ENCODE data around the gene POR.
A peak's percentile ranks its signal among the peaks of the same experiment; 100 is the strongest.

The POR gene

GRCh38 chr7:75955331-75955955 is 40.5 kb downstream of the POR start:
- peak in 6 of 14 donors; percentile 8 to 81 (median 40) for DNase-seq

GRCh38 chr7:75957021-75957736 is 42.2 kb downstream of the POR start:
- no peak for DNase-seq

- no peak for DNase-seq
Measured at GRCh38 chr7:75958802-75959543, 44.0 kb downstream of the POR start.

GRCh38 chr7:75960372-75960771 is 45.4 kb downstream of the POR start:
- DNase-seq = no peak

GRCh38 chr7:75961218-75961617 is 46.3 kb downstream of the POR start:
- no peak for DNase-seq

GRCh38 chr7:75962607-75963380 is 47.8 kb downstream of the POR start:
- no peak for DNase-seq

- DNase-seq = no peak
Measured at GRCh38 chr7:75963381-75963995, 48.5 kb downstream of the POR start.

GRCh38 chr7:75965617-75966016 is 50.7 kb downstream of the POR start:
- DNase-seq = no peak

- peak in 10 of 14 donors; percentile 13 to 80 (median 38) for DNase-seq
Measured at GRCh38 chr7:75966190-75966961, 51.4 kb downstream of the POR start.

- no peak for DNase-seq
Measured at GRCh38 chr7:75967055-75967454, 52.1 kb downstream of the POR start.

GRCh38 chr7:75967487-75967997 is 52.6 kb downstream of the POR start:
- DNase-seq = peak in 6 of 14 donors; percentile 16 to 55 (median 30)

GRCh38 chr7:75968012-75968411 is 53.1 kb downstream of the POR start:
- DNase-seq = no peak

GRCh38 chr7:75968561-75969001 is 53.6 kb downstream of the POR start:
- peak in 10 of 14 donors; percentile 30 to 85 (median 67) for DNase-seq

- peak in 2 of 14 donors; percentile 56 to 69 for DNase-seq
Measured at GRCh38 chr7:75969182-75969581, 54.2 kb downstream of the POR start.

- DNase-seq = no peak
Measured at GRCh38 chr7:75969704-75970498, 54.9 kb downstream of the POR start.

GRCh38 chr7:75971309-75971960 is 56.5 kb downstream of the POR start:
- DNase-seq = no peak

- no peak for DNase-seq
Measured at GRCh38 chr7:75971961-75972763, 57.2 kb downstream of the POR start.

GRCh38 chr7:75977743-75978142 is 62.8 kb downstream of the POR start:
- no peak for DNase-seq

Data from C1 segment of cervical spinal cord (tissue), 14 donors.